ENCODE measurements around the gene ALDH3A1.

The ALDH3A1 gene

GRCh38 chr17:19713462-19713861 is 34.6 kb downstream of the ALDH3A1 start:
- no peak overlapping the region for H3K4me3 ChIP-seq (replicated peaks; ENCODE audit: low read depth, low read length)
- no peaks in the 10 kb centered on the region; the same call in 1 of the 2 replicates for H3K27me3 ChIP-seq (replicated peaks; ENCODE audit: control insufficient read depth, insufficient read depth, low read length)
- DNase-seq (ENCODE audit: extremely low read depth, insufficient read length) = no peak
- TF ChIP-seq, protein P1, sequence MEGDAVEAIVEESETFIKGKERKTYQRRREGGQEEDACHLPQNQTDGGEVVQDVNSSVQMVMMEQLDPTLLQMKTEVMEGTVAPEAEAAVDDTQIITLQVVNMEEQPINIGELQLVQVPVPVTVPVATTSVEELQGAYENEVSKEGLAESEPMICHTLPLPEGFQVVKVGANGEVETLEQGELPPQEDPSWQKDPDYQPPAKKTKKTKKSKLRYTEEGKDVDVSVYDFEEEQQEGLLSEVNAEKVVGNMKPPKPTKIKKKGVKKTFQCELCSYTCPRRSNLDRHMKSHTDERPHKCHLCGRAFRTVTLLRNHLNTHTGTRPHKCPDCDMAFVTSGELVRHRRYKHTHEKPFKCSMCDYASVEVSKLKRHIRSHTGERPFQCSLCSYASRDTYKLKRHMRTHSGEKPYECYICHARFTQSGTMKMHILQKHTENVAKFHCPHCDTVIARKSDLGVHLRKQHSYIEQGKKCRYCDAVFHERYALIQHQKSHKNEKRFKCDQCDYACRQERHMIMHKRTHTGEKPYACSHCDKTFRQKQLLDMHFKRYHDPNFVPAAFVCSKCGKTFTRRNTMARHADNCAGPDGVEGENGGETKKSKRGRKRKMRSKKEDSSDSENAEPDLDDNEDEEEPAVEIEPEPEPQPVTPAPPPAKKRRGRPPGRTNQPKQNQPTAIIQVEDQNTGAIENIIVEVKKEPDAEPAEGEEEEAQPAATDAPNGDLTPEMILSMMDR (IDR thresholded peaks at IDR 0.05; ENCODE audit: insufficient read depth, low read length, poor library complexity, severe bottlenecking) = no peak
- no peaks in the 10 kb centered on the region for H3K36me3 ChIP-seq (ENCODE audit: control insufficient read depth, insufficient read depth, low read length)

DNA sequence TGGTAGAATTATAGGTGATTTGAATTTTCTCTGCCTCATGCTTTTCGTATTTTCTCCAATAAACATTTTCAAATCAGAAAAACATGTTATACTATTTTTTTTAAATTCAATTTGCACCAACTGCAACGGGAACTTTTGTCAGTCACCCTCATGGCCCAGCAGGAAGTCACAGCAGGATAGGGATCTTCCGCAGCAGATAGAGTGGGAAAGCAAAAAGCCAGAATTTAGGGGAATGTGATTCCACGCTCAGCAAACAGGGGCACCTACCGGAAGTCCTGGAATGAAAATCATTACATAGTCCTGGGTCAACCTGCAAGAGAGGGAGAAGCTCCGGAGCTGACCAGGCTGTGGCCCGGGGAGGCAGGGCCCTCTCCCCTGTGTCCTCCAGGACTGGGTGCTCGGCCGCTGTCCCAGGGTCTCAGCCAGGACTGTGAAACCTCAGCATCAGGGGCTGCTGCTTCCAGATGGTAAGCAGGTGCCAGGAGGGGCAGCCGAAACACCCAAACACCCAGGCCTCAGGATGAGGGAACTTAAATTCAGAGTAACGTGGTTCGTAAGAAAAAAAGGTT is 35.6 kb downstream of the ALDH3A1 start:
- TF ChIP-seq, protein P1 (IDR thresholded peaks at IDR 0.05; ENCODE audit: insufficient read depth, low read length, poor library complexity, severe bottlenecking) = no peak
- H3K36me3 ChIP-seq (ENCODE audit: control insufficient read depth, insufficient read depth, low read length) = no peaks in the 10 kb centered on the region
- H3K4me3 ChIP-seq (replicated peaks; ENCODE audit: low read depth, low read length) = no peak overlapping the region
- H3K27me3 ChIP-seq (replicated peaks; ENCODE audit: control insufficient read depth, insufficient read depth, low read length) = no peaks in the 10 kb centered on the region; the same call in 1 of the 2 replicates
- no peak for DNase-seq (ENCODE audit: extremely low read depth, insufficient read length)

GRCh38 chr17:19709841-19710240 is 38.3 kb downstream of the ALDH3A1 start:
- H3K27me3 ChIP-seq (replicated peaks; ENCODE audit: control insufficient read depth, insufficient read depth, low read length) = no peaks in the 10 kb centered on the region
- DNase-seq (ENCODE audit: extremely low read depth, insufficient read length) = no peak
- no peak overlapping the region for H3K4me3 ChIP-seq (replicated peaks; ENCODE audit: low read depth, low read length)
- no peaks in the 10 kb centered on the region for H3K36me3 ChIP-seq (ENCODE audit: control insufficient read depth, insufficient read depth, low read length)
- TF ChIP-seq, protein P1 (IDR thresholded peaks at IDR 0.05; ENCODE audit: insufficient read depth, low read length, poor library complexity, severe bottlenecking) = no peak

DNA sequence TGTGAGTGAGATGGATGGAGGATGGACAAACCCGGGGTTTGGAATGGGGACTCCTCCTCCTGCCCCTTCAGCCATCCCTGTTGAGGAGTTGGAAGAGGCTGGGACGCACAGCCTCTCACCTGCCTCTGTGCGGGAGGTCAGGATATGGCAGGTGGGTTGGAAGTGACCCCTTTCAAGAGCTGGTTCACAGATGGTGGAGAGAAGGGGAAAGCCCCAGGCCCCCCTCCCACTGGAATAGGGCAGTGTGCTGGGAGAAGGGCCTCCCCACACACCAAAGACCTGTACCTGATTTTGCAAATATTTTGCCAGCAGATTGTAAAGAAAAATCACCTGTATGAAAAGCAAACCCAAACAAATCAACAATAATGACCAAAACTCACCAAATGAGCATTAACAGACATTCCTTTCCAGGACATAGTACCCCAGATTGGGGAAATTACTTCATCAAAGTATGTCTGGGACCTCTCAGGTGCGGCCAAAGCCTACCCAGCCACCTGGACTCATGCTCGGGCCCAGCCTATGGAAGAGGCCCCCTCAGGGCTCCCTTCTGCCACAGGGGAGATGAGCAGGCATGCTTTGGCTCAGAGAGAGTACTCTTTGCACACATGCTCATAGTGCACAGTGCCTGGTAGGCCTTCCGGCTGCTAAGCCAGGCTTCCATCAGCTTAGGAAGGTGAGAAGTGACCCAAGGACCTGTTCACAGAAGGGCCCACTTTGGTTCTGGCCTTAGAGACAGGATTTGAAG is 39.5 kb downstream of the ALDH3A1 start:
- no peak for DNase-seq (ENCODE audit: extremely low read depth, insufficient read length)
- H3K4me3 ChIP-seq (replicated peaks; ENCODE audit: low read depth, low read length) = no peak overlapping the region
- TF ChIP-seq, protein P1 (IDR thresholded peaks at IDR 0.05; ENCODE audit: insufficient read depth, low read length, poor library complexity, severe bottlenecking) = no peak
- no peaks in the 10 kb centered on the region for H3K27me3 ChIP-seq (replicated peaks; ENCODE audit: control insufficient read depth, insufficient read depth, low read length)
- H3K36me3 ChIP-seq (ENCODE audit: control insufficient read depth, insufficient read depth, low read length) = no peaks in the 10 kb centered on the region

GRCh38 chr17:19707728-19708221 is 40.3 kb downstream of the ALDH3A1 start:
- TF ChIP-seq, protein P1 (IDR thresholded peaks at IDR 0.05; ENCODE audit: insufficient read depth, low read length, poor library complexity, severe bottlenecking) = no peak
- Histone ChIP-seq H3K4me3 (replicated peaks; ENCODE audit: low read depth, low read length) (no peak overlapping the region), H3K36me3 (ENCODE audit: control insufficient read depth, insufficient read depth, low read length) (no peaks in the 10 kb centered on the region), H3K27me3 (replicated peaks; ENCODE audit: control insufficient read depth, insufficient read depth, low read length) (no peaks in the 10 kb centered on the region)
- DNase-seq (ENCODE audit: extremely low read depth, insufficient read length) = no peak

Data from GM06990 (cell line).